ENCODE results near the gene RRP8. TPM values are rescaled to one million over a fixed set of nuclear protein-coding genes. Genes with fewer than 3 reads are reported as not detected.

RRP8 gene
- total RNA-seq, 1 donor from 2014 or later = 18.4 TPM

DNA sequence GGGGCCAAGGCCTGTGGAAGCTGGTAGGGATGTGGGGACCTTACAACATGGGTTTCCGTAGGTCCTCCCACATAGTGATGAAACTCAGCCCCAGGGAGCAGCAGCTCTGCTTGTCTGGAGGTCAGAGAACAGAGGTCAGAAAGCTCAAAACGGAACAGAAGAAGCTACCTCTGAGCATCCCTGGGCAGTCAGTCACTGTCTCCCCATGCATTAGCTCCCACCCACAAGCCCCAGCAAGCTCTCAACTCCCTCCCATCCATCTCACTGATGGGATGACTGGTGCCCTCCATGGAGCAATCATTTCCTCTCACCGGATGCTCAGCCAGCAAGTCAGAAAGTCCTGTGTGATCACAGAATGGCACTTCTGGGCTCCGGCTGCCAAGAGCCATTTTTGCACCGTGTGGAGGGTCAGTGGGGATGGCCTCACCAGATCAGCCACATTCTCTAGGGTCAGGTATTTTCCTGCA, 13.9 kb upstream of the RRP8 start:
- DNase-seq = no peak

DNA sequence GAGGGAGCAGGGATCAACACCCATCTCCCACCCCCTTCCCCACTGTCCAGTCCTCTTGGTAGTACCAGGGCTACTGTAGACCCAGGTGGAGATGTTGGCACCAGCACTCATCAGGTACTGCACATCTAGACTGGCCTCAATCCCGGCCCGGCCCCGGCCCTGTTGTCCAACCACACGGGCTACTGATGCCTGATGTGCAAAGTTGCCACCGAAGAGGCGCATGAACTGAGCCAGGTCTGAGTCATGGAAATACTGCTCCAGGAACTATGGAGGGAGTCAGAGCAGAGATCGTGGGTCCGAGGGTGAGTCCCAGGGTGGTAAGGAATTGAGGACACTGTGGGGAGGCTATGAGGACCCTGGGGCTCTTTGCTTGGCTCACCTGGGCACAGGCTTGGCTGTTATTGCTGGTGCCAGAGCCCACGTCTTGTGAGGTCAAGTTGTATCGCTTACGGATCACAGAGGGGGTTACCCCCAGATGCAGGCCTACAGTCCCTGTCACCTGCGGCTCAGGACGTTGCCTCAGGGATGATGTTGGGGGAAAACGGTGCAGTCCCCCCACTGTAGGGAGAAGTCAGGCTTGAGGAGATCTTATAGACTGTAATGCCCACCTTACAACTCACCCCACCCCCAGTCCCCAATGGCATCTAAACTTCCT, 13.3 kb upstream of the RRP8 start:
- DNase-seq = no peak

DNA sequence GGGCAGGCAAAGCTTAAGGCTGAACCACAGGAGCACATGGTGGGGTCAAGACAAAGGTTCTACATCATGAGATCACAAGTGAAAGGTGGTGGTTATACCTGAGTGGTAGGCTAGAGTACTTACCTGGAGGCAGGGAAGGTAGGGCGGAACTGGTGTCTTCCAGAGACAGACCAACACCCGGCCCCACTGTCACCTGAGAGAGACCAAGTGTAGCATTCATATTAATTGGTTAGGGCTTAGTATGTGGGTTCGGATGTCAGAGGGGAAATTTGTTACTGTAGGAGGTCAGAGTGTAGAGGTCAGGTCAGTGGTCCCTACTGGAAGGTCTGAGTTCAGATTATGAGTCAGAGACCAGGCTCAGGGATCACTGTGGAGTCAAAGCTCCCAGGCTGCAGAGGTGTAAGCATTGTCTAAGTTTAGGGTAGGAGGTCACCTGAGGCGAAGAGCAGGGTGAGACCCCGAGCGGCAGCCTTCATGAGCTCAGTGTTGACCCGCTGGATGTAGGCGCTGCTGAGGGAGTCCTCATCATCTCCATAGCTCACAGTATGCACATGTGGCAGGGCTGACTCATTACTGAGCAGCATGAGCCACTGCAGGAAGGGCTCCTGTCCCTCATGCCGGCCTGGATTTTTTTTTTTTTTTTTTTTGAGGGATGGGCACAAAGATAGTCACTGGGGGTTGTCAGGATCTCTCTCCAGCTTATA, 12.6 kb upstream of the RRP8 start:
- DNase-seq = no peak

DNA sequence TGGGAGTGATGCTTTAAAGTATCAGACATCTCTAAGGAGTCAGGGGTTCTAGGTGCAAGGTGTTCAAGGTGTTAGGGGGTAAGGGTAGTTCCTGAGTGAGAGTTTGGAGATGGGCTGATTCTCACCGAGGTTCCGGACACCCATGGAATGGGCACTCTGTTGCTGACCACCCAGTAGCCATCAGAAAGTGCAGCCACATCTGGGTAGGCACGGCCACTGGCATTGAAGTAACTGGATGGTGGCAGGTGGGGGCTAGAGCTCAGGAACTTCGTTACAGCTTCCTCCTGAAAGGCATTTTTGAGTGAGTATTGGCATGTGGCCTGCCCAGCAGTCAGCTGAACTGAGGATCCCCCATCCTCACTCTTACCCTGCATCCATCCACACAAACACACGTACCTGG, 11.6 kb upstream of the RRP8 start:
- no peak for DNase-seq

DNA sequence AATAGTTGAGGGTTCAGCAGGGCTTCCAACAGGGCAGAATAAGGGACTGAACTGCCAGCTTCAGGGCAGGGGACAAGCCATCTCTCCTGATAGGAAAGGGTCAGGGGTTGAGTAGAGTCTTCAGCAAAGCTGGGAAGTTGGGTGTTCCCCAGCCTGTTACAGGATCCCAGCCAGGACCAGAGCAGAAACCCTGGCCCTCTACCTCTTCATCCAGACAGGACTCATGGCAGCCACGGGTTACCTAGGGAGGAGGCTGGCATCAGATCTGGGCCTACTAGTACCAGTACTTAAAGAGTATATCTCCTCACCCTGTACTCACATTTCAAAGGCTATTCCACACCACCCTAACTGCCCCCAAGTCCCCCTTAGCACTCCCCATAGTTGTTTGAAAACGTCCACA, 11.0 kb upstream of the RRP8 start:
- no peak for DNase-seq

DNA sequence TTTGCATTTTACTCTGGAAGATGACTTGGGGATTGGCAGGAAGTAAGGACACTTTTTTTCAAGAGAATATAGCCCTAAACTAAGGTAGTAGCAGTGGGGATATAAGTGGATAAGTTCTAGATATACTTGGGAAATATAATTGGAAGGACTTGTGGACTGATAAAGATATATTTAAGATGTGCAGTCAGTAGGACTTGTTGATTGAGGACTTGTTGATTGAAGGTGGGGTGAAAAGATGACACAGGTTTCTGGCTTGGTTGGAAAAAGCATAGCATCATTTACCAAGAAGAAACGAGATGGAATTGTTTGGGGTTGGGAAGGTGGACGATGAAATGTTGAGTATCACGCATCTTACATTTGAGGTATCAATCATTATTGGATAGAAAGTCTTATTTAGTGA, 10.1 kb upstream of the RRP8 start:
- no peak for DNase-seq

DNA sequence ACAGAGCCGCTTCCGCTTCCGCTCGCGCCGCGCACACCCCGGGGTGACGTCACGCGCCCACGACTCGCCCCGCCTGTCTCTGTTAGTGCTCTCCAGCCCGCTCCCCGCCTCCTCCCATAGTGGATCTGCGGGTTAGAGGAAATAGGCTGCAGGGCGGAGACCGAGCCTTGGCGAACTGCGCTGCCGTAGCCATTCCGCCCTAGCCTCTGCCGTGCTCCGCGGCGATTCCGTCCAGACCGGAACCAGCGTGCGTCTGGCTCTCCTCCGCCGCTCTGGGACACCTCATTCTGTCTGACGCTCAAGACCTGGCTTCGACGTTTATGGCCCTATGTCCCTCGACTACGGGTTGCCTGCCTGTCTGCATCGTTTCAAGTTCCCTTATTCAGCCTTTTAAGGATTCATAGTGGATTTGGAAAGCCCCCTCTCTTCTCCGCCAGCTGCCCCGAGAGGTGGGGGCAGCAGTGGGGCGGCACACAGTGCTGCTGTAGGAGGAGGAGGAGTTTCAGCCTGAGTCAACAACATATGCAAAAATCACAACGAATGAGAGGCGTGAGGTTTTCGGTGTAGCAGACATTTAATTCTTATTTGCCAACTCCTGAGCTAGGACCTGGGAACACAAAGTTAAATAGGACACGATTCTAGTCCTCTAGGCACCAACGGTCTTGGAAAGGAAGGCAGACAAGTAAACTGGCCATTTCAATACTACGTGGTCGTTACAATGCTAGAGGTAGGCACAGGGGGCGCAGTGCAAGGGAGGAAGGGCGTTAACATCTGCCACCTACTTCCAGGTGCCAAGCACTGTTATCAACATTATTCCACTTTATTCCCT, 9.0 kb upstream of the RRP8 start, which contains the start of gene TAF10:
TSS of gene TAF10 (minus strand) at position 4 of the 829 bp plus-strand sequence. CDS start 27 bp downstream, outside the sequence.
- peak; percentile 98 for DNase-seq

DNA sequence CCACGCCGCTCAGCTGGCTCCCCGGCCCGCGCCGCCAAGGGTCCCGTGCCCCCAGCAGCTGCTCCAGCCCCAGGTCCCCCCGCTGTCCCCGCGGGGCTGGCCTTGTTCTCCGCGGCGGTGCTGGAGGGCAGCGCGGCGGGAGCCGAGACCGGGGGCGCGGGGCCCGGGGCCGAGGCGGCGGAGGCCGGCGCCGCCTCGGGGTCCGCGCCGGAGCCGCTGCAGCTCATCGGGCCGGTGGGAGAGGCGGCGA, 8.5 kb upstream of the RRP8 start:
- no peak for DNase-seq

DNA sequence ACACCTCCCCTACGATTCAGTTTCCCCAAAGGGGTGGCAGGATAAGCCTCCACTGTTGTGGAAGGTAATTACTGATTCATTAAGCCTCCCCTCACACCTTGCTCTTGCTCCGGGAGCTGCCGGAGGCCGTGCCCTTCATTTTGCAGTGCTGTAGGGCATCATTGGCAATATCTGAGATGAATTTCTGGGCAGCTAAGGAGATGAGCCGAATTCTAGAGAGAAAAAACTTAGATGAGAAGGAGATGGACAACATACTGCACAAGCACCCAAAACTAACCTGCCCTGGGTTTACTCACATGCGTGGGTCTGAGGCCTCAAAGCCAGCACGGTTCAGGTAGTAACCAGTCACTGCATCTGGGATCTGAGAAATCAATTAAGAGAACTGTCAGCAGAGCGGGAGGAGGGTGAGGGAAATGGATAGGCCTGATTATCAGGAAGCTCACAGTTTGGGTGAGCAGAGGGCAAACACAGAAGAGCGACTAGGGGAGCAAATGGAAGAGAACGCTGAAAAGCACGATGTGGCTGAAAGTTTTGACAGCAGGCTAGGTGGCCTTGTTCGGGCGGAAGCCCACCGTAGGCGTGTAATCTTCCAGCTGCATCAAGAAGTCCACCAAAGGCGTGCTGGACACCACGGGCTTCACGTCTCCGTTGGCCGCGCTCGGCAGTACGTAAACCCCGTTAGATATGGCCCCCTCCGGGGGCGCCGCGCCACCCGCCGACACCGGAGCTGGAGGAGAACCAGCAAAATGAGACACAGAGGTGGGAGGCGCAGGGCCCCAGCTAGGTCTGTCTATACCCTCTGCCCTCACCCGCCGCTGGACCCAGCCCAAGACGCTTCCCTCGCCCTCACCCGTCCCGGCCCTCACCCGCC, 7.9 kb upstream of the RRP8 start:
- peak; percentile 47 for DNase-seq

DNA sequence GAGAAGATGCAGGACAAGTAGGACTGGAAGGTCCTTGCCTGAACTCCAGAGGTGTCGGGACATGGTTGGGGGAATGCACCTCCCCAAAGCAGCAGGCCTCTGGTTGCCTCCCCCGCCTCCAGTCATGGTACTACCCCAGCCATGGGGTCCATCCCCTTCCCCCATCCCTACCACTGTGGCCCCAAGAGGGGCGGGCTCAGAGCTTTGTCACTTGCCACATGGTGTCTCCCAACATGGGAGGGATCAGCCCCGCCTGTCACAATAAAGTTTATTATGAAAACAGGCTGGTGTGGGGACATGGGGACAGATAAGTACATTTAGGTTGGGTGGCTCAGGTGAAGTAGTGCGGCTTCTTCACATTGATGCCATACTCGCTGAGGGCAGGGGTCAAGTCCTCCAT, 7.2 kb upstream of the RRP8 start:
- DNase-seq = no peak

DNA sequence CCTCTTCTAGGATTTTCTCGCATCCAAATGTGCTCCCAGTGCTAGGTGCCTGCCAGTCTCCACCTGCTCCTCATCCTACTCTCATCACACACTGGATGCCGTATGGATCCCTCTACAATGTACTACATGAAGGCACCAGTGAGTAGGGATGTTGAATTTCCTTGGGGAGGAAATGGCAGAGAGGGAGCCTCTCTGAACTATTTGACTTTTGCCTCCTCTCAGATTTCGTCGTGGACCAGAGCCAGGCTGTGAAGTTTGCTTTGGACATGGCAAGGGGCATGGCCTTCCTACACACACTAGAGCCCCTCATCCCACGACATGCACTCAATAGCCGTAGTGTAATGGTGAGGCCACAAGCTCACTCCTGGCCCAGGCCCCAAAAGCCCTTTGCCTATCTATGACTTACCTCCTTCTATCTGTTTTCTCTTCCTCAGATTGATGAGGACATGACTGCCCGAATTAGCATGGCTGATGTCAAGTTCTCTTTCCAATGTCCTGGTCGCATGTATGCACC, 6.1 kb upstream of the RRP8 start:
- DNase-seq = no peak

DNA sequence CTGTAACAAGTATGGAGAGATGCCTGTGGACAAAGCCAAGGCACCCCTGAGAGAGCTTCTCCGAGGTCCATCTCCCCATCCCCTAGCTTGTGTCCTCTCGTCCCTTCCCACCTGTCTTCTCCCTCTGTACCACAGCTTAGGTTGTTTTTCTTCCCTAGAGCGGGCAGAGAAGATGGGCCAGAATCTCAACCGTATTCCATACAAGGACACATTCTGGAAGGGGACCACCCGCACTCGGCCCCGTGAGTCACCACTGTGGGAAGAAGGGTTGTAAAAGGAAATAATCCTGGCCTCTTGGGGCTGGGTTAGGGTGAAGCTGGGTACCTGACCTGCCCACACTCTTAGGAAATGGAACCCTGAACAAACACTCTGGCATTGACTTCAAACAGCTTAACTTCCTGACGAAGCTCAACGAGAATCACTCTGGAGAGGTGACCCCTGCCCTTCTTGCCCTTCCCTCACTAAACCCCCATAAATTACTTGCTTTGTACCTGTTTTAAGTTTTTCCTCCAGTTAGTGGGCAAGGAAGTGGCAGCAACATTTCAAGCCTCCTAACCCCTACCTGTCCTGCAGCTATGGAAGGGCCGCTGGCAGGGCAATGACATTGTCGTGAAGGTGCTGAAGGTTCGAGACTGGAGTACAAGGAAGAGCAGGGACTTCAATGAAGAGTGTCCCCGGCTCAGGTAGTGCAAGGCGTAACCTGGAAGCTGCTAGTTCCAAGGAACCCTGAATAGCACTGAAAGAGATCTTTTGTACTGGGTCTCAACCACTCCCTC, 5.5 kb upstream of the RRP8 start:
- DNase-seq = no peak

DNA sequence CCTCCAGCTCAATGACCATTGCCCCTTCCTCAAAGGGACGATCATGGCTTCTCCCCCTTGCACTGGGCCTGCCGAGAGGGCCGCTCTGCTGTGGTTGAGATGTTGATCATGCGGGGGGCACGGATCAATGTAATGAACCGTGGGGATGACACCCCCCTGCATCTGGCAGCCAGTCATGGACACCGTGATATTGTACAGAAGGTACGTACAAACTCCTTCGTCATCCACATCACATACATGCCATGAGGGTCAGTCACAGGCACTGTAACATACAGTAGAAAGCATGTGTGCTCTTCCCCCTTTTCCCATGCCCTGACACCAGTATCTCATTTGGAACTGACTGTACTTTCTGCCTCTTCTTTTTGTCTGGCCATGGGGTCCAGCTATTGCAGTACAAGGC, 4.6 kb upstream of the RRP8 start:
- DNase-seq = no peak

DNA sequence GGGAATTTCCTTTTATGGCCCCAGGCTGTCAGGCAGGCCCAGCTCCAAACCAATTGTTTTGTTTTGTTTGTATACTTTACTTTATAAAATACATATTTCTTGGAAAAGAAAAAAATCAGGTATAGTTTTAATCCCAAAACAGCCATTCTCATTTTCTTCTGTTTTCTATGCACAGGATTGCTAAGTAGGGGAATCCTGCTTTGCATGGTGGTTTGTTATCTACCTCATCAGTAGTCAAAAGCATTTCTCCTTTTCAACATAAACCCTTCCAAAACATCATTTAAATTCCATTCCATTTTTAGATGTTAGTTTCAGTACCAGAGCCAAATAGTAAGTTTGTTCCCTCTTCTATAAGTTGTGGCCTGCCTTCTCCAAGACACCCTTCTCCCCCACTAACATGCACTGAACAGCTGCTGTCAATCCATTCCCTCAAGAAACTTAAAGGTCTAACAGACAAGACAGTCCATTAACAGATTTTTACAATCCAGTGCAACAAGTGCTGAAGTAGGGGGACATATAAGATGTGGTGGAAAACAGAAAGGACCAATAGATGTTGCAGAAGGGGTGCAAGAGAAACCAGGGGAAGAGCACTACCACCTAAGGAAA, 3.9 kb upstream of the RRP8 start:
- DNase-seq = no peak

DNA sequence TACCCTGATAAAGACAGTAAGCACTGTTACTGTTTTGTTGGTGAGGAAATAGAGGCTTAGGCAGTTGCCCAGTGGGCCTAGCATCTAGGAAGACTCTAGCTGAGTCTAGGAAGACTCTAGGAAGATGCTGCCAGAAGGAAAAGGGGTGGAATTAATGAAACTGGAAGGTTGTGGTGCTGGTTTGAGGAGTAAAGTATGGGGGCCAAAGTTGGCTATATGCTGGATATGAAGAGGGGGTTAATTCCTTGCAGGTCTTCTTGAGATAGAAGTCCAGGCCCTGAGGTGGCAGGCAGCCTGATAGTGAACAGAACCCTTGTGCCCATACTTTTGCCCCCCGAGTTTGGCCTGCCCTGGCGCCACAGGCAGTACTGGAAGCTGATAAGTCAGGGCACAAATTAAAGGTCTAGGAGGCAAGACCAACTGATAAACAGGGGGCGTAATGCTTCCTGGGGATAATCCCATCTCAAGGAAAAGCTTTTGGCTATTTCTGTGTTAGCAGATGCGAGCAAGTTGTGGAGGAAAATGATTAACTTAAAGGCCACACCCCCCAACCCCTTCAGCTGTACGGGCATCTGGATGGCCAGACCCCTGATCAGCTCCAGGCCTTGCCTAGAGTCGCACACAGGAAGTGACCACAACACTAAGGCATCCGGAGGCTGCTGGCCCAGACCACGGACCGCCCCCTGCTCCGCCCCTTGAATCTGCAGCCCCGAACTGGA, 3.2 kb upstream of the RRP8 start:
- peak; percentile 96 for DNase-seq

DNA sequence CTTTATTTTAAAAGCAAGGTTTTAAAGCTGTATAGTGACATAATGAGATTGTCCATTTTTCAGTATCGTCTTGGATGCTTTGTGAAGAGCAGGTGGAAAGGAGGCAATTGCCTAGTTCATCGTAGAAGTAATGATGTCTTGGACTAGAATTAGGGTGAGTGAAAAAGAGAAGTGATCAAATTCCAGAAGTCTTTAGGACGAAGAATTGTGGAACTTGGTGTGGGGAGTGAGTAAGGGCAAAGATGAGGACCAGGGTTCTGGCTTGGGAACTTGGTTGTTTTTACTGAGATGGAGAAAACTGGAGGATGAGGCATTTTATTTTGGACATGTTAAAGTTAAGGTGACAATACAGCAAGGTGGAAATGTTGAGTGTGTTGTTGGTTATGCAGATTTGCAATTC, 1.4 kb upstream of the RRP8 start:
- DNase-seq = no peak

DNA sequence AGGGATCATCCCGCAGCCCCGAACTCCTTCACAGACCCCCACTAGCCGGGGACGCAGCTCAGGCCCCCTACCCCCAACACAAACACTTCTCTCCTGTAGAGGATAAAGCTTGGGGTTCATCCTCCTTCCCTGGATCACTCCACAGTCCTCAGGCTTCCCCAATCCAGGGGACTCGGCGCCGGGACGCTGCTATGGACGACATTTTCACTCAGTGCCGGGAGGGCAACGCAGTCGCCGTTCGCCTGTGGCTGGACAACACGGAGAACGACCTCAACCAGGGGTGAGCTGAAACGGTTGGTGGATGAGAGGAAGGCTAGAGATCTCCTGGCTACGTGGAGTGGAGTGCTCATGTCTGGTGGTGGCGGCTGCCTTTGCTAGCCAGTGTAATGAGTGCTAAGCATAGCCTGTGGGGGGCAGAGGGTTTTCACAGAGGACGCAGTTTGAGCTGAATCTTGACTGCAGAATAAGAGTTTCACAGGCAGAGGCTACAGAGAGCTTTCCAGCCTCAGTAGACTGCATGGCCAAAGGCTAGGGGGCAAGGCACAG, 738 bp upstream of the RRP8 start:
- DNase-seq = peak; percentile 79

DNA sequence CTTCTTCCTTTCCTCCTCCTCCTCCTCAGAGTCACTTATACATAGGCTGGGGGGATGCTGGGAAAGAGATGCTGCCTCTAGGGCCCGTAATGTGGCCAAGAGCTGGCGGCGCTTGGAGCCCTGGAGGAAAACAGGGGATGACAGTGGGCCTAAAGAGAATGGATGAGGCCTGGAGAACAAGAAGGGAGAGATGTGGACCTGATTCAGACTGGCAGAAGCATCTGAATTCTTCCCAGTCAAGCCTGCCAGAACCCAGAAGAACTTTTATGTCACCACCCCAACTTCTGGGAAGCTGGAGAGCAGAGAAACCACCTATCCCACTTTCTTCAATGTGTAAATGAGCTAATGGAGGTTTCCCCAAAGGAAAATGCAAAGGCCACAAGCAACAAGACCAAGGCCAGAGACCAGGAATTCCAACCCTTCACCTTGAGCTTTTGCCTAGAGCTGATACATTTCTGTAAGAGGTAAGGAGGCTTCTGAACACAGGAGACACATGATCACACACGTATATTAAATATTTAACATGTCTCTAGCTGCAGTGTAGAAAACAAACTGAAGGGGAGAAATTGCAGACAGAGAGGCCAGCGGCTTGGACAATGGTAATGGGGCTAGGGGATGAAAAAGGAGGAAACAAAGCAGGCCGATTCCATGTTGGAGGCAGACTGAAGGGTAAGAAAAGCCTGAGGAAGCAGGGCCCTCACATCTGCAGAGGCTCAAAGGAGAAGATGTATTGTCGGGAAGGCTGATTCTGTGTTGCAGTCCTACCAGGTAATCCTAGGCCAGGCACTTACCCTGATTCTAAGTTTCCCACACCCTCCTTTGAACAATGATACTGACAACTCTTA, 1.1 kb downstream of the RRP8 start:
- DNase-seq = no peak

DNA sequence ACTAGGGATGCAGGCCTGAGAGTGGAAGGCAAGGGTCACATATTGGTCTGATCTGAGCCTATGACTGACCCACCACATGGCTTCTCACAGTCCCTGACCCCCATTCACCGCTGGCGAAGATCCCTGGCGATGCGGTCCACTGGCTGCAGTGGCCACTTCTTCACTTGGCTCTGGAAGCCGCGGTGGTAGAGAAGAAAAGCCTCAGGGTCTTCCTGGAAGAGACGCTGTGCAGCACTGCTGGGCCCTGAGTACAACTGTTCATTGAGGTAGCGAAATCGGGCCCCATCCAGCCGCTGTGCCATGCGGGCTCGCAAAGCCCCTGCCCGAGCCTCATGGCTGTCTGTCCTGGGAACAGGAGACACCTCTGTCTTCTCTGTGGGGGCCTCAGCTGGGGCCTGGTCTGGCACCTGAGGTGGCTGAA, 2.4 kb downstream of the RRP8 start:
- DNase-seq = no peak

Data from tongue (tissue), 2 donors.